ENCODE results near the gene TMCC1.
A peak's percentile ranks its signal among the peaks of the same experiment; 100 is the strongest.

TMCC1 gene

DNA sequence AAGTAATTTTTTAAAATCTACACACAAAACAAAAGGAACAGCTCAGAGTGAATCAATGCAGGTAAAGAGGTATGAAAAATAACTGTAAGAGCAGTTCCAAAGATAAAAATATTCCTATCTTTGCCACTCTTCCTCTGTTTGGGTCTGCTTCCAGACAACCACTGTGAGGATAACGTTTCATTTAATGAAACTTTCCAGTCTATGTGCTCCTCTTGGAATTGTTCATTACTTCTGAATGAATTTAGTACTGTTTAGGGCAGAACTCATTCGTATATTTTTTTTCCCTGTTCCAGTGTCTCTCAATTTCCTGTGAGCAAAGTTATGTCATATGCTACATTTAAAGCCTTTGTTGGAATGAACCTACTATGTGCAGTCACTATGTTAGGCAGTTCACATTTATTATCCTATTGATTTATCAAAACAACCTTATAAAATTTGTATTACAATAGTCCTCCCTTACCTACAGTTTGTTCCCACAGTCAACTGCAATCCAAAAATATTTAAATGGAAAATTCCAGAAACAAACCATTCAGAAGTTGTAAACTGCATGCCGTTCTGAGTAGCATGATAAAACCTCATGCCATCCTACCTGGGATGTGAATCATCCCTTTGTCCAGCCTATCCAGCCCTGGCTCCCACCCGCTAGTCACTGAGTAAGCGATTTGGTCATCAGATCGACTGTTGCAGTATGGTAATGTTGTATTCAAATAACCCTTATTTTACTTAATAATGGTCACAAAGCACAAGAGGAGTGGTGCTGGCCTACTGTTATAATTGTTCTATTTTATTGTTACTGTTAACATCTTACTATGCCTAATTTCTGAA, 98.1 kb downstream of the TMCC1 start:
- Mint-ChIP-seq H3K4me3 (peak overlapping the region in 1 of 2 donors; percentile 79), H3K27me3 (no peaks in the 10 kb centered on the region), H3K4me1 (peaks cover 8 to 29% of the 10 kb centered on the region in 2 donors), H3K27ac (no peak overlapping the region), H3K36me3 (peaks cover 0 to 4% of the 10 kb centered on the region in 2 donors), H3K9me3 (no peaks in the 10 kb centered on the region)
- no peak for DNase-seq
- no peak for ATAC-seq (replicated peaks)

DNA sequence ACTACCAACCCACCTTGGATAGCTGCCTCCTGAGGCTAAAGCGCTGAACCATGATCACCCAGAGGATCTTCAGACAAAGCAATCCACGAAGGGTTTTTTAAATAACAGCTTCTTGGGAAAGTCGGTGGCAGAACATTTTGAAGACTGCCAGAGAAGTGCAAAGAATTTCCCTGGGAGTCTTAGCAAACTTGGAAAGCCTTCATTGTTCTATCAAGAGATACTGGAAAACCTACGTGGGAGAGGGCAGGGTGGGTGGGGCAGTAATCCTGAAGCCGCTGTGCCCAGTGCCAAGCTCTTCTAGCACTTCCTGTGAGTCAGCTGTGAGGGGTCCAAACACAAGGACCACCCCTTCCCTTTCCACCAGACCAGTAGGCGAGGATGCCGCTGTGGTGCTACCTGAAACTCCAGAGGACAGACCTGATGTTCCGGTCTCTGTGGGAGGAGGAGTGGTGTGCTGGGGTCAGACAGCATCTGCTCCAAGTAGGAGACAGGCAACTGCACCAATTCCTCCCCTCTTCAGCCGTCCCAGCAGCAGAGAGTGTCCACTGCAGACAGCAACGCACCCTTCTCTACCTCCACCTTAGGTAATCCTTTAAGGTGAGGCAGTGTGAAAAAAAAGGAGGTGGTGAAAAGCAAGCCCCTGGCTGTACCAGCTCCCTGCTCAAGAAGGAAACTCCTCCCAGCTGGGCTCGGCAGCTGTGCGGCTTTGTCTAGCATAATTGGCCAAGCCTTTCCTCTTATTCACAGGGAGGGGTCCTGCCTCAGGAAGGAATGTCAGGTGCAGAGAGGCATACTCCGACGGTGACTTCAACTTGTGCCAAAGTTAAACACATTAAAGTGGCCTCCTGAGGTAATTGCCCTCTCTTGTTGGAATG, 99.0 kb downstream of the TMCC1 start:
- DNase-seq (no peak), ATAC-seq (replicated peaks) (peak; percentile 30 to 37)
- Mint-ChIP-seq H3K4me1 (peaks cover 8 to 29% of the 10 kb centered on the region in 2 donors), H3K4me3 (peak overlapping the region; percentile 64 to 79), H3K27me3 (no peaks in the 10 kb centered on the region), H3K27ac (peak overlapping the region; percentile 71), H3K36me3 (peaks cover 0 to 4% of the 10 kb centered on the region in 2 donors), H3K9me3 (no peaks in the 10 kb centered on the region)

DNA sequence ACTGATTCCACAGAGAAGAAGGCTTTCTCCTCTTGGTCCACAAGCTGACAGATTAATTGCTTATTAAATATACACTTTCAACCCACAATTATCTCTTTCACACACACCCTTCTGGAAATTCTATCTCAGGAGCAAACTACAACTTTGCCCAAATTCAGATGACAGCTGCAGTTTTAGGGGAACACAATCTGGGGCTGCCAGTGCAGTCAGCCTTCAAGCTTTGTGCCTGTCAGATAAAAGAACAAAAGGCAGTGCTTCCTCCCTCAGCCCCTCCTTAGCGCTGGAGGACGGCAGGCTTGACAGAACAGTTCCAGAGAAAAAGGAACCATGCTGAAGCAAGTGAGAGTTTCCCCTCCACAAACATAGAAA, 99.6 kb downstream of the TMCC1 start:
- peak overlapping the region; percentile 65 for H3K27ac Mint-ChIP-seq
- peak overlapping the region; percentile 61 to 79 for H3K4me3 Mint-ChIP-seq
- peak; percentile 88 to 91 for ATAC-seq (replicated peaks)

GRCh38 chr3:129793319-129793718, 100.2 kb downstream of the TMCC1 start:
- peak; percentile 70 to 74 for ATAC-seq (replicated peaks)
- Mint-ChIP-seq H3K9me3 (no peaks in the 10 kb centered on the region), H3K36me3 (peaks cover 0 to 4% of the 10 kb centered on the region in 2 donors), H3K4me3 (peak overlapping the region in 1 of 2 donors; percentile 79), H3K4me1 (peaks cover 8 to 29% of the 10 kb centered on the region in 2 donors), H3K27me3 (no peaks in the 10 kb centered on the region), H3K27ac (no peak overlapping the region)
- DNase-seq: no peak

More for the DNA sequence above, 99.6 kb downstream of the TMCC1 start:
- no peaks in the 10 kb centered on the region for H3K9me3 Mint-ChIP-seq
- H3K27me3 Mint-ChIP-seq: no peaks in the 10 kb centered on the region
- peaks cover 0 to 4% of the 10 kb centered on the region in 2 donors for H3K36me3 Mint-ChIP-seq
- H3K4me1 Mint-ChIP-seq: peaks cover 8 to 29% of the 10 kb centered on the region in 2 donors
- peak; percentile 23 for DNase-seq

DNA sequence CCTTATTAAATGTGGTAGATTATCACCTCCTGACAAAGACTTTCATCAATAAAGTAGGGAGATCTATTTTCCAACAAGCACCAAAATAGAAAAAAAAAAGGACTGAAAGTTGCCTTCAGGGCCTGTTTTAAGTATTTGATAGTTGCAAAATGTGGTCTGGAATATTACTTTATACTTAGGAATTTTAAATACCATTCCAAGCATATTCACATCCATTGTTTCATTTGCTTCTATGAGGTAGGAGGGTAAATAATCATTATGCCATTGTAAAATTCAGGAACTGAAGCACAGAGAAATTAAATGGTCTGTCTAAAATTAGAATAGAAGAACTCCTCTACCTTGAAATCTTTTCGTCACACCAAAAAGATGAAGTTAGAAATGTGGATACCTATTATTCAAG, 110.0 kb downstream of the TMCC1 start:
- H3K27ac Mint-ChIP-seq: no peak overlapping the region
- no peak overlapping the region for H3K4me3 Mint-ChIP-seq
- H3K4me1 Mint-ChIP-seq: peaks cover 3 to 5% of the 10 kb centered on the region in 2 donors
- ATAC-seq (replicated peaks) (no peak), DNase-seq (no peak)
- no peaks in the 10 kb centered on the region for H3K27me3 Mint-ChIP-seq
- no peaks in the 10 kb centered on the region for H3K9me3 Mint-ChIP-seq
- peaks cover 2 to 4% of the 10 kb centered on the region in 2 donors for H3K36me3 Mint-ChIP-seq

DNA sequence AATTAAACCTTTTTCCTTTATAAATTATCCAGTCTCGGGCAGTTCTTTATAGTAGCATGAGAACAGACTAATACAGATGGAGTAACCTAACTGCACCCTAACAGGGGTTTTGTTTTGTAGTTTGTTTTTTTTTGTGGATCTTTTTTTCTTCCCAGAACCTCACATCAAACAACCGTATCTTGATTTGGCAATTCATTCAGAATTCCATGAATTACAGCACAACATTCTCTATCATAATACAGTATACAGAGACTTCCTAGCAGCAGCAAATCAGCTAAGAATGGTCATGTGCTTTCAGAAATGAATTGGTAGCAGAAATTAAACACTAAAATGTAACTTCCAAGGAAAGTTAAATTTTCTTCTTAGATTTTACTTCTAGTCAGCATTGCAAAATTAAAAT, 114.6 kb downstream of the TMCC1 start:
- ATAC-seq (replicated peaks) (no peak), DNase-seq (no peak)
- Mint-ChIP-seq H3K27ac (no peak overlapping the region), H3K36me3 (peaks cover 12 to 16% of the 10 kb centered on the region in 2 donors), H3K9me3 (peaks cover 0 to 4% of the 10 kb centered on the region in 2 donors), H3K27me3 (no peaks in the 10 kb centered on the region), H3K4me1 (peaks cover 6 to 15% of the 10 kb centered on the region in 2 donors), H3K4me3 (no peak overlapping the region)

DNA sequence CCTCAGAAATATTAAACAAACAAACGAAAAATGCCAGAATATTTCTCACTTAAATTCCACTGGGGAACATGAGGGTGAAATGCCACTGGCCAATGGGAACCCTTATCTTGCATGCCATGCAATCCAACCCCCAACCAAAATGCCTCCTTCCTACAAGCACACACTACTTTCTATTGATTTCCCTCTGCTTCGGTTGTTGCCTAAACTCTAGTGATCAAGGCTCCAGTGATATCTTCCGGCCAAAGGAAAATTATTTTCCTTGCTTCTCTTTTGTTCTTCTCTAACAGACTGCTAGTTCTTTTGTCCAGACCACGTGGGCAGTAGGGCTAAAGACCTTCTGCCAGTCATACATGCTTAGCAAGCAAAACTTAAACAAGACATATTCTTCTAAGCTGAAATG, 115.7 kb downstream of the TMCC1 start:
- Mint-ChIP-seq H3K27me3 (no peaks in the 10 kb centered on the region), H3K4me1 (peaks cover 6 to 12% of the 10 kb centered on the region in 2 donors), H3K9me3 (peaks cover 0 to 4% of the 10 kb centered on the region in 2 donors), H3K4me3 (no peak overlapping the region), H3K27ac (no peak overlapping the region), H3K36me3 (peaks cover 12 to 13% of the 10 kb centered on the region in 2 donors)
- ATAC-seq (replicated peaks) (no peak), DNase-seq (no peak)

DNA sequence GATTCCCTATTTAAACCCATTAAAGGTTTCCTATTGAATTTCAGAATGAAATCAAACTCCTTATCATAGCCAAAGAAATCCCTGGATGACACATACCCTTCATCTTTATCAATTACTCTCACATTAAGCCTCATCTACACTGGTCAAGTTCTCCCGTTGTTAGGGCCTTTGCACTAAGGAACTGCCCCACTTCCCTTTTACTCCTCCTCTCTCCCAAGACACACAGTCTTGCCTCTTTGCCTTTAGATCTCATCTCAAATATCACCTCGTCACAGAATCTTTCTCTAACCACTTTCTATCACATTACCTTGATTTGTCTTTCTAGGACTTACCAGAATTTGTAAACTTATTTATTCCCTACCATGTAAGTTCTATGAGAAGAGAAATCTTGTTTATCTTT, 117.6 kb downstream of the TMCC1 start:
- Mint-ChIP-seq H3K4me3 (no peak overlapping the region), H3K27ac (no peak overlapping the region), H3K4me1 (peaks cover 11 to 22% of the 10 kb centered on the region in 2 donors), H3K36me3 (peaks cover 15 to 21% of the 10 kb centered on the region in 2 donors), H3K9me3 (peaks cover 0 to 4% of the 10 kb centered on the region in 2 donors), H3K27me3 (no peaks in the 10 kb centered on the region)
- DNase-seq (no peak), ATAC-seq (replicated peaks) (no peak)

GRCh38 chr3:129773691-129774663, 119.5 kb downstream of the TMCC1 start:
- DNase-seq: no peak
- H3K9me3 Mint-ChIP-seq: peaks cover 0 to 4% of the 10 kb centered on the region in 2 donors
- no peak for ATAC-seq (replicated peaks)
- H3K27me3 Mint-ChIP-seq: no peaks in the 10 kb centered on the region
- H3K4me1 Mint-ChIP-seq: peaks cover 11 to 22% of the 10 kb centered on the region in 2 donors
- no peak overlapping the region for H3K27ac Mint-ChIP-seq
- peaks cover 15 to 23% of the 10 kb centered on the region in 2 donors for H3K36me3 Mint-ChIP-seq
- no peak overlapping the region for H3K4me3 Mint-ChIP-seq

DNA sequence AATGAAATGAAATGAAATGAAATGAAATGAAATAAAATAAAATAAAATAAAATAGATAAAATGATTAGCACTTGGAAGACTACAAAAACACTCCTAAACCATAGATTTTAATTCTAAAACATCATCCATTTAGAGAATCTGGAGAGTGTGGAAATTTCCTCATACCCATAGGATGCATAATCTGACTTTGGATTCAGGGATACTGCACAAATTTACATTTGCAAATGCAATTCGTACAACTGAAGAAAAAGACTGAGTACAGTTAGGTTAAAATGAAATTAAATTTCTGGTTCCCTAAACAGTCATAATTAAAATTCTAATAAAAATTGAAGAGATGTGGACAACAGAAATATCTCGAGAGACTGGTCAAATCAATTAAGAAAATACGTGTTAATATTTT, 122.9 kb downstream of the TMCC1 start:
- H3K4me1 Mint-ChIP-seq: peaks cover 11 to 27% of the 10 kb centered on the region in 2 donors
- H3K27ac Mint-ChIP-seq: no peak overlapping the region
- H3K36me3 Mint-ChIP-seq: peaks cover 13 to 21% of the 10 kb centered on the region in 2 donors
- no peak for ATAC-seq (replicated peaks)
- no peak overlapping the region for H3K4me3 Mint-ChIP-seq
- no peaks in the 10 kb centered on the region for H3K27me3 Mint-ChIP-seq
- no peak for DNase-seq
- H3K9me3 Mint-ChIP-seq: peaks cover 0 to 4% of the 10 kb centered on the region in 2 donors

DNA sequence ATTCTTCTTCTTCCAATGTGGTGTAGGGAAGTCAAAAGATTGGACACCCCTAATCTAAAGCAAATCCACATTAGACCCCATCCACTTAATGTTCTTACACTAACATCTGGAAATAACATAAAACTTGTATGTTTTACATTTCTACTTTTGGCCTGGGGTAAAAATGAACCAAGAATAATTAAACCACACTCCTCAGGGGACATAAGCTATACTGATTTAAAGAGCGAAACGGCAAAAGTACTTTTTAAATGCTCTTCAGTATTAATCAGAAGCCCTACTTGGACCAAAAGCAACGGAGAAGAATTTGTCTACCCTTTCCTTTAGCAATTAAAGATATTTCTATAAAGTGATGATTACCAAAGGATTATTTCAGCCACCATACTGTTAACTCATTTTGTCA, 123.9 kb downstream of the TMCC1 start:
- no peaks in the 10 kb centered on the region for H3K27me3 Mint-ChIP-seq
- H3K4me1 Mint-ChIP-seq: peaks cover 11 to 19% of the 10 kb centered on the region in 2 donors
- no peak for DNase-seq
- peaks cover 0 to 3% of the 10 kb centered on the region in 2 donors for H3K9me3 Mint-ChIP-seq
- H3K4me3 Mint-ChIP-seq: no peak overlapping the region
- no peak overlapping the region for H3K27ac Mint-ChIP-seq
- H3K36me3 Mint-ChIP-seq: peaks cover 7 to 14% of the 10 kb centered on the region in 2 donors
- no peak for ATAC-seq (replicated peaks)

DNA sequence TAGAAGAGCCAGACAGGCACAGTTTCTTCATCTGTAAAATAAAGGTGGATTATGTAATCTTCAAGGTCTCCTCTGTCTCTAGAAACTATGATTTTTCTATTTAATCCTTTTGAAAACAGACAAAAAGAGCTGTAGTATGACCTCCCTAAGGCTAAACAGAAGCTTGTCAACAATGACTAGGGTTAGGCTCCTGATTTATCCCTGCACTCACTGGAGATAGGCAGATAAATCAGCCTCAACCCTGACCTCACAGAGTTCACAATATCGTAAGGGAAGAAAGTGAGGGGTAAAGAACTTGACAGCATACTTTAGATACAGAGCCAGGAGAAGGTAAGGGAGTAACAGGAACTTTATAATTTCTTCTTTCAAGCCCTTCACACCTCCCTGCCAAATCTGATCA, 124.8 kb downstream of the TMCC1 start:
- peaks cover 7 to 15% of the 10 kb centered on the region in 2 donors for H3K4me1 Mint-ChIP-seq
- no peak for DNase-seq
- H3K4me3 Mint-ChIP-seq: no peak overlapping the region
- no peaks in the 10 kb centered on the region for H3K27me3 Mint-ChIP-seq
- no peak for ATAC-seq (replicated peaks)
- H3K9me3 Mint-ChIP-seq: no peaks in the 10 kb centered on the region
- H3K27ac Mint-ChIP-seq: no peak overlapping the region
- peaks cover 3 to 10% of the 10 kb centered on the region in 2 donors for H3K36me3 Mint-ChIP-seq

DNA sequence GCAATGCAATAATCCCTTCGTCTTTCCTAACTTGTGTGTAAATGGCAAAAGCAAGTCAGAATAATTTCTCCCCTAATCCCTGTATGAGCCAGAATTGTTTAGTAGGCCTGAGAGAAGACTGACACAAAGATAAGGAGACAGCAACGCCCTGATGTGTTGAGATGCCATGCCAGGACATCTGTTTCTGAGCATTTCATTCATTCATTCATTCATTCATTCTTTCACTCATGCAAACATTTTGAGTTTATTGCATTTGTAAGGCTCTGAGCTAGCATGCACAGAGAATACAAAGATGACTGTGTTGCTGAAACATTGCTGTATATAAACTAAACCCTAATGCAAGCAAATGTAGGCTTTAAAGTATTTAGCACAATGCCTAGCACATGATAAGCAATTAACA, 127.4 kb downstream of the TMCC1 start:
- Mint-ChIP-seq H3K9me3 (peaks cover 0 to 1% of the 10 kb centered on the region in 2 donors), H3K36me3 (peaks cover 4 to 8% of the 10 kb centered on the region in 2 donors), H3K27me3 (no peaks in the 10 kb centered on the region), H3K27ac (no peak overlapping the region), H3K4me3 (no peak overlapping the region), H3K4me1 (peaks cover 2 to 7% of the 10 kb centered on the region in 2 donors)
- ATAC-seq (replicated peaks) (no peak), DNase-seq (no peak)
